ENCODE data around the gene BDKRB2.

The BDKRB2 gene

DNA sequence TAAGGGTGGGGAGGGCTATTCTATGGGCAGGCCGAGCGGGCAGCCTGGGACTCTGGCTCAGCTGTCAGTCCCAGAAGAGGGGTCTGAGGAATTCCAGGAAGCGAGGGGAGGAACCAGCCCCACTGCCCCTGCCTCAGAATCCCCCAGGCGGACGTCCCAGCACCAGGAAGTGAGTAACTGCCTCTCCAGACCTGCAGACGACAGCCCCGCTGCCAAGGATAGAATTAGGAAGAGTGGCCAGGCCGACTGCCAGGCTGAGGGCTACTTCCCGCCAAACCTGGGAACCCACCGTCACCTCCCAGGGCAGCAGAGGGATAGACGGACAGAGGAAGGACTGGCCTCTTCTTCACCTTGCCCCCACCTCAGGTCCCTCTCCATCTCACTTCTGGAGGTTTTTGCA lies 6.7 kb upstream of the BDKRB2 start:
- no peak for DNase-seq (ENCODE audit: low read depth in 2 of 2, low spot score in 1 of 2)

- no peak for DNase-seq (ENCODE audit: low read depth in 2 of 2, low spot score in 1 of 2)
These were observed 6.1 kb upstream of the BDKRB2 start for GRCh38 chr14:96198430-96199130.

DNA sequence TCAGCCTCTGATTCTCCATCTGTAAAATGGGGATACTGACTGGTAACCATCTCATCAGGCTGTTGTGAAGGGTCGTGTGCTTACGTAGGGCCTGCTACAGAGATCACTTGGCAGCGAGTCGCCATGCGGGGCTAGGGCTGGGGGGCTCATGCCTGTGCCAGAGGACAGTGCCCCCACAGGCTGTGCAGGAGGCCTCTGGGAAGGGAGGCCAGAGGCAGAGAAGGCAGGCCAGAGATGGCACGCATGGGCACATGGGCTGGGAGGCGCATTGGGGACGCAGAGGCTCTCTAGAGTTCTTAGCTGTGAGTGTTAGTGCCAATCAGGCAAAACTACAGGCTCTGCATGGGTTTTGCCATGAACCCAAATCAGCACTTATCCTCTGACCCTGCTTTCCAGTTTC lies 3.5 kb upstream of the BDKRB2 start:
- DNase-seq (ENCODE audit: low read depth in 2 of 2, low spot score in 1 of 2), result no peak

- no peak for DNase-seq (ENCODE audit: low read depth in 2 of 2, low spot score in 1 of 2)
These were observed 2.7 kb upstream of the BDKRB2 start for GRCh38 chr14:96201965-96202364.

- DNase-seq (ENCODE audit: low read depth in 2 of 2, low spot score in 1 of 2), result no peak
These were observed 2.1 kb upstream of the BDKRB2 start for GRCh38 chr14:96202441-96203094.

- no peak for DNase-seq (ENCODE audit: low read depth in 2 of 2, low spot score in 1 of 2)
These were observed 1.5 kb upstream of the BDKRB2 start for GRCh38 chr14:96203116-96203515.

DNA sequence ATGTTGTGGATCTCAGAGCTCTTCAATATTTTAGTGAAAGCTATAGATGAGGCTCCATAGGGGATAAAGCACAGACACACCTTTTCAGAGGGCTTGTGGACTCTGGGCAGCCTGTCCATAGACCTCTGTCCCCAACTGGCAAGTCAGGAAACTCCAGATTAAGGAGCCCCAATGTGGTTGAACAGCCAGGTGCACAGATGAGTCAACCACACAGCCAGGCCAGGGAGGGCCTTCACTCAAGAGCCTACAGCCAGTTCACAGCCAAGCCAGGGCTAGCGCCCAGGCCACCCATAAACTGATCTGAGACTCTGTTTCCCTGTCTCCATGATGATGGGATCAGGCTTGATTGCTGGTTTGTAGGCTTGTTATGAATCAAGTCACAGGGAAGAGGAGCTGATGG lies 1.0 kb upstream of the BDKRB2 start:
- no peak for DNase-seq (ENCODE audit: low read depth in 2 of 2, low spot score in 1 of 2)

DNA sequence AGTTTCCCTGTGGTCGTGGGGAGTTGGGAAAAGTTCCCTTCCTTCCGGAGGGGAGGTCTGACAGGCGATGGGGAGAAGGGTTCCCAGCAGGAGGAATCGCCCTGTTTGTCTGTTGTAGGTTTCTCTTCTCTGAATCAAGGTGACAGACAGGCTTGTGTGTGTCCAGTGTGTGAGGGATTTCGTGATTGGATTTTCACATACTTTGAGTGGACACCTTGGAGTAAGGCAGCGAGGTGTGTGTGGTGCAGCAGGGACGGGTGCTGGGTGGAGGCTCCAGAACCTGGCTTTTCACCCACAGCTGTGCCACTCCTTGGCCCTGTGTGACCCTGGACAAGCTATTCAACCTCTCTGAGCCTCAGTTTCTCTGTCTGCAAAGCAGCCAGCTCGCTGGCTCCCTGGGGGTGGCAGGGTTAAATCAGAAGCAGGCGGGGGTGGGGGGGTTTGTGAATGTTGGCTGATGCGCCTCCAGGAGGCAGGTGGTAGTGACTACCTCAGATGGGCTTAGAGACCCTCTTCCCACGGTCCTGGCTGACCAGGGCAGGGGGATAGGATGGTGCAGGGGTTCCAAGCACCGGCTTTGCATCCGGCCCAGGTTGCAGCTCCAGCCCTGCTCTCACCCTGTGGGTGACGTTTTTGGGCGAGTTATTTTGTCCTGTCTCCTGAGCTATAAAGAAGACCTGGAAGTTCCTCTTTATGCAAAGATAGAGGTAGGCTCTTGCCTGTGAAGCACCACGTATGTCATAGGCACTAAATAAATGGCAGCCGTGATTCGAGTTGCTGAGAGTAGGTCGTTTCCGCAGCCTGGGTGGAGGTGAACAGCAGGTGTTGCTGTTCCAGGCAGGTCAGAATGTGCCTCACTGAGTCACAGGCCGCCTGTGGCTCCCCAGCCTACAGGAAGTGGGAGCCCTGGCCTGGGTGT lies 679 bp downstream of the BDKRB2 start:
- DNase-seq (ENCODE audit: low read depth in 2 of 2, low spot score in 1 of 2), result no peak

DNA sequence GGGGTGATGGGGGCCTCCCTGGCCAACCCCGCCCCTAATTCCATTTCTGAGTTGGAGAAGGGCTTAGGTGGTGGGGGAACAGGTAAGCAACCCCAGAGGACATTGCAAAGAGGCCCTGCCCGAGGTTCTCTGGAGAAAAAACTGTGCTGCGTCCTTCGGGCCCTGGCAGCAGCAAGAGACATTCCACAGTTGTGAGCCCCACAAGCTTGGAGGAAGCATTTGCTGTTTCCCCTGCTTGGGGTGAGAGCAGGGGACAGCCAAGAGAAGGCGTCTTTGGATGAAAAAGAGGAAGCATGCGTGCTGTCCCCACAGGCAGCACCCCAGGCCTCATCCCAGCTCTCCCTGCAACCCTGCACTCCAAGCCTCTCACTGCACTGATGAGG lies 1.3 kb downstream of the BDKRB2 start:
- DNase-seq (ENCODE audit: low read depth in 2 of 2, low spot score in 1 of 2), result no peak

- DNase-seq (ENCODE audit: low read depth in 2 of 2, low spot score in 1 of 2), result no peak
These were observed 1.8 kb downstream of the BDKRB2 start for GRCh38 chr14:96206461-96206860.

- DNase-seq (ENCODE audit: low read depth in 2 of 2, low spot score in 1 of 2), result no peak
These were observed 3.0 kb downstream of the BDKRB2 start for GRCh38 chr14:96207686-96208085.

- no peak for DNase-seq (ENCODE audit: low read depth in 2 of 2, low spot score in 1 of 2)
These were observed 4.1 kb downstream of the BDKRB2 start for GRCh38 chr14:96208739-96209138.

DNA sequence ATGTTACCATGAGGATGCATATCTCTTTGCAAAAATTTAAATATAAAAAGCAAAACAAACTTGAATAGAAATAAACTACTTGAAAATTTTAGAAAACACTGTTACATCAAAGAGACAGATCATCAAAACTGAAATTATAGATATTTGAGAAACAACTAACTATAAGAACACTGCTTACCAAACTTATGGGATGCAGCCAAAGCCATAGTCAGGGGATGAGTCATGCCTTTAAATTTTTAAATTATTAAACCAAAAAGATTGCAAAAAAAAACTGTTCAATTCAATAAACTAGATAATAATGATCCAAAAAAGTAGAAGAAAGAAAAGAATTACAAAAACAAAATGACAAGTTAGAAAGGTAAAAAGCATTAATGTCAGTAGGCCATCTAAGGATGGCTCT lies 7.5 kb downstream of the BDKRB2 start:
- no peak for DNase-seq (ENCODE audit: low read depth in 2 of 2, low spot score in 1 of 2)

DNA sequence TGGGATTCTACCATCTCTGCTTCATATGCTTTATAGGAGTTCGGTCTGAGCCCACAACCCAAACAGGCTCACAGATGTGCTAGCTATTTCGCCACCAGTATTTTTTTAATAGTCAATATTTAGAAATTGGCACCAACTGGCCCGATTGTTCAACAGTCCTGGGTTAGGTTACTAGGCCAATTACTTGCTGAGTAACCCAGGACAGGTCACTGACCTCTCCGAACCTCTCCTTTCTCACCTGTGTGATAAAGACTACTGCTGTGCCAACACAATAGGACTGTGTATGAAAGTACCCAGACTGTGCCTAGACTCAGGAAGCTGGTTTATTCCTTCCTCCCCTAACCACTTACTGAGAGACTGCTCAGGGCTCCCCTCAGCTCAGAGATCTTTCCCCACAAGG lies 8.3 kb downstream of the BDKRB2 start:
- DNase-seq (ENCODE audit: low read depth in 2 of 2, low spot score in 1 of 2), result no peak

GRCh38 chr14:96213871-96214465 lies 9.3 kb downstream of the BDKRB2 start:
- no peak for DNase-seq (ENCODE audit: low read depth in 2 of 2, low spot score in 1 of 2)

- DNase-seq (ENCODE audit: low read depth in 2 of 2, low spot score in 1 of 2), result no peak
These were observed 10.2 kb downstream of the BDKRB2 start for GRCh38 chr14:96214793-96215192.

- no peak for DNase-seq (ENCODE audit: low read depth in 2 of 2, low spot score in 1 of 2)
These were observed 11.0 kb downstream of the BDKRB2 start for GRCh38 chr14:96215452-96216244.

GRCh38 chr14:96216627-96217026 lies 12.0 kb downstream of the BDKRB2 start:
- DNase-seq (ENCODE audit: low read depth in 2 of 2, low spot score in 1 of 2), result no peak

- no peak for DNase-seq (ENCODE audit: low read depth in 2 of 2, low spot score in 1 of 2)
These were observed 12.8 kb downstream of the BDKRB2 start for GRCh38 chr14:96217376-96217913.

GRCh38 chr14:96221109-96221650 lies 16.5 kb downstream of the BDKRB2 start:
- no peak for DNase-seq (ENCODE audit: low read depth in 2 of 2, low spot score in 1 of 2)
